ENCODE data around the gene IL11RA. TPM values are rescaled to one million over a fixed set of nuclear protein-coding genes. Genes with fewer than 3 reads are reported as not detected.

IL11RA gene
- total and polyA plus RNA-seq, 2 donors (not counting 3 experiments of a cell fraction or from before 2014, with no cell fraction given): 15.3 to 18.6 TPM

GRCh38 chr9:34684816-34685215, 32.8 kb downstream of the IL11RA start:
- no peak overlapping the region for H3K27ac ChIP-seq (ENCODE audit: insufficient read depth, low read depth, low read length)
- dilution Hi-C loops (cut with MboI; ENCODE audit: extremely low pct_ligation_motif_present, low sequenced_read_pairs) (no loop called here), intact Hi-C loops (cut with micrococcal nuclease) (no loop called here)
- H2AFZ ChIP-seq (ENCODE audit: low read depth, low read length): no peak overlapping the region
- H3K4me1 ChIP-seq (ENCODE audit: control insufficient read depth, extremely low read depth, insufficient read depth, low read length): no peaks in the 10 kb centered on the region
- no peaks in the 10 kb centered on the region for H3K9me1 ChIP-seq (replicated peaks; ENCODE audit: control insufficient read depth, extremely low read depth, insufficient read depth, low read length)
- ChIA-PET POLR2A (no interaction called here), CTCF (interaction anchor here (3.5 kb wide), 1 partner anchor 18 kb away, joined by 17 read pairs; no protein-coding TSS in a partner anchor)
- H4K20me1 ChIP-seq (replicated peaks; ENCODE audit: control insufficient read depth, extremely low read depth, insufficient read depth, low read length): no peaks in the 10 kb centered on the region
- no TSS peak for BruUV-seq (replicated peaks)
- no peak overlapping the region for H3K4me3 ChIP-seq (replicated peaks in 1 of 3; ENCODE audit: insufficient read depth in 1 of 3, low read depth in 1 of 3, low read length in 3 of 3)
- peaks cover 2 to 3% of the 10 kb centered on the region in 2 experiments for H3K27me3 ChIP-seq (ENCODE audit: control insufficient read depth in 2 of 2, insufficient read depth in 2 of 2, low read length in 2 of 2)
- TF ChIP-seq, protein P1, sequence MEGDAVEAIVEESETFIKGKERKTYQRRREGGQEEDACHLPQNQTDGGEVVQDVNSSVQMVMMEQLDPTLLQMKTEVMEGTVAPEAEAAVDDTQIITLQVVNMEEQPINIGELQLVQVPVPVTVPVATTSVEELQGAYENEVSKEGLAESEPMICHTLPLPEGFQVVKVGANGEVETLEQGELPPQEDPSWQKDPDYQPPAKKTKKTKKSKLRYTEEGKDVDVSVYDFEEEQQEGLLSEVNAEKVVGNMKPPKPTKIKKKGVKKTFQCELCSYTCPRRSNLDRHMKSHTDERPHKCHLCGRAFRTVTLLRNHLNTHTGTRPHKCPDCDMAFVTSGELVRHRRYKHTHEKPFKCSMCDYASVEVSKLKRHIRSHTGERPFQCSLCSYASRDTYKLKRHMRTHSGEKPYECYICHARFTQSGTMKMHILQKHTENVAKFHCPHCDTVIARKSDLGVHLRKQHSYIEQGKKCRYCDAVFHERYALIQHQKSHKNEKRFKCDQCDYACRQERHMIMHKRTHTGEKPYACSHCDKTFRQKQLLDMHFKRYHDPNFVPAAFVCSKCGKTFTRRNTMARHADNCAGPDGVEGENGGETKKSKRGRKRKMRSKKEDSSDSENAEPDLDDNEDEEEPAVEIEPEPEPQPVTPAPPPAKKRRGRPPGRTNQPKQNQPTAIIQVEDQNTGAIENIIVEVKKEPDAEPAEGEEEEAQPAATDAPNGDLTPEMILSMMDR (IDR thresholded peaks at IDR 0.05; ENCODE audit: extremely low read depth in 1 of 2, insufficient read depth in 1 of 2, low read depth in 1 of 2, low read length in 2 of 2): no peak
- TF ChIP-seq JUN (IDR thresholded peaks at IDR 0.05; ENCODE audit: borderline replicate concordance, insufficient read depth, insufficient read length, low read depth) (no peak), GATA2 (IDR thresholded peaks at IDR 0.05; ENCODE audit: insufficient read depth, insufficient read length, low read depth, low read length) (no peak), FOS (IDR thresholded peaks at IDR 0.05; ENCODE audit: borderline replicate concordance, insufficient read depth, low read length) (no peak), EZH2 (IDR thresholded peaks at IDR 0.05; ENCODE audit: borderline replicate concordance, low read depth, low read length, severe bottlenecking) (no peak), POLR2AphosphoS5 (IDR thresholded peaks at IDR 0.05; ENCODE audit: insufficient read depth, low read depth, low read length) (no peak), MAX (IDR thresholded peaks at IDR 0.05; ENCODE audit: insufficient read depth, insufficient read length) (no peak), POLR2A (IDR thresholded peaks at IDR 0.05; ENCODE audit: low read depth, low read length) (no peak), MYC (IDR thresholded peaks at IDR 0.05; ENCODE audit: low read depth, low read length) (no peak)
- no peaks in the 10 kb centered on the region for H3K9me3 ChIP-seq (replicated peaks; ENCODE audit: control insufficient read depth, insufficient read depth, low read length)
- no peaks in the 10 kb centered on the region for H3K36me3 ChIP-seq (ENCODE audit: control insufficient read depth in 2 of 2, extremely low read depth in 1 of 2, insufficient read depth in 2 of 2, low read length in 2 of 2)
- FAIRE-seq (no peak), DNase-seq (ENCODE audit: low read depth, low spot score) (no peak)
- no peak overlapping the region for H3K4me2 ChIP-seq (ENCODE audit: insufficient read depth, low read length)
- no peak overlapping the region for H3K9ac ChIP-seq (replicated peaks; ENCODE audit: extremely low read depth, insufficient read depth, low read length)
- H3K79me2 ChIP-seq (ENCODE audit: control insufficient read depth, insufficient read depth, low read length): no peaks in the 10 kb centered on the region
